ENCODE results near the gene MAST1. TPM values are rescaled to one million over a fixed set of nuclear protein-coding genes. Genes with fewer than 3 reads are reported as not detected.

MAST1 gene
- total RNA-seq, 1 experiment from 2014 or later = 28.9 TPM

GRCh38 chr19:12922959-12923358 is 84.6 kb downstream of the MAST1 start:
- no peaks in the 10 kb centered on the region for H3K9me3 ChIP-seq (ENCODE audit: control insufficient read depth in 1 of 2, insufficient read depth in 1 of 2, low read depth in 1 of 2, low read length in 2 of 2)
- no peak for DNase-seq (ENCODE audit: low read depth, low spot score)
- ChIA-PET RAD21 (ENCODE audit: low non-redundant PET in 1 of 2, low total read pairs in 2 of 2, uncharacterized antibody in 2 of 2, unreplicated experiment in 2 of 2) (no interaction called here), CTCF (no interaction called here), POLR2A (no interaction called here)
- intact Hi-C loops (cut with micrococcal nuclease) = no loop called here
- no peak overlapping the region for H3K9ac ChIP-seq (ENCODE audit: low read length)
- H3K4me1 ChIP-seq (ENCODE audit: control insufficient read depth in 1 of 2, insufficient read depth in 2 of 2, low read length in 2 of 2) = peaks cover 0 to 10% of the 10 kb centered on the region in 2 experiments; a peak in 2 of 4 replicates
- no peaks in the 10 kb centered on the region for H3K27me3 ChIP-seq (ENCODE audit: insufficient read depth, low read length)
- H3K36me3 ChIP-seq (ENCODE audit: control insufficient read depth in 1 of 2, insufficient read depth in 2 of 2, low read length in 2 of 2) = peaks cover 35 to 43% of the 10 kb centered on the region in 2 experiments
- H3K27ac ChIP-seq (ENCODE audit: low read depth, low read length) = no peak overlapping the region
- no peak overlapping the region for H2AFZ ChIP-seq (ENCODE audit: low read depth, low read length, poor library complexity, severe bottlenecking)
- no TSS peak for BruUV-seq (replicated peaks)
- H3K4me3 ChIP-seq (replicated peaks in 1 of 2; ENCODE audit: low read depth in 1 of 2, low read length in 2 of 2) = no peak overlapping the region
- H3K4me2 ChIP-seq (ENCODE audit: low read length) = no peak overlapping the region
- no peaks in the 10 kb centered on the region for H3K9me2 ChIP-seq (ENCODE audit: insufficient read depth)
- H3K79me2 ChIP-seq (ENCODE audit: insufficient read depth, low read length) = 0 out of 2 replicates have a peak, but pooled peaks cover 3% of the 10 kb centered on the region
- ATAC-seq = no peak
- no peak for TF ChIP-seq EZH2 (IDR thresholded peaks at IDR 0.05)
- TF ChIP-seq MAX (IDR thresholded peaks at IDR 0.05) = no peak
- no peak for TF ChIP-seq SRF (IDR thresholded peaks at IDR 0.05; ENCODE audit: low read depth)
- no peak for TF ChIP-seq SIN3A (IDR thresholded peaks at IDR 0.05; ENCODE audit: low read depth)
- no peak for TF ChIP-seq REST (IDR thresholded peaks at IDR 0.05; ENCODE audit: low read depth)
- no peak for TF ChIP-seq EZH2phosphoT487 (IDR thresholded peaks at IDR 0.05; ENCODE audit: borderline replicate concordance)
- H4K20me1 ChIP-seq (ENCODE audit: insufficient read depth) = no peaks in the 10 kb centered on the region

Small RNAs within 50 kb of the gene (microRNA-seq; reads per million reads assigned to microRNA genes)
- not detected for gene MIR5695 (ENCODE audit: borderline number of aligned reads)
- not detected for gene MIR6794 (ENCODE audit: borderline number of aligned reads)

Other genes with a start within 250 kb of the MAST1 start
- 5.8 TPM for gene ZNF490, start 227.7 kb upstream of the MAST1 start, total RNA-seq (2021; ENCODE audit: unreplicated experiment)
- 21.2 TPM for gene ZNF791, start 227.6 kb upstream of the MAST1 start, total RNA-seq (2021; ENCODE audit: unreplicated experiment)
- 48.3 TPM for gene MAN2B1, start 171.8 kb upstream of the MAST1 start, total RNA-seq (2021; ENCODE audit: unreplicated experiment)
- gene WDR83, start 171.7 kb upstream of the MAST1 start, total RNA-seq (2021; ENCODE audit: unreplicated experiment) = 20.1 TPM
- 134 TPM for gene DHPS, start 156.6 kb upstream of the MAST1 start, total RNA-seq (2021; ENCODE audit: unreplicated experiment)
- gene GNG14, start 150.5 kb upstream of the MAST1 start, total RNA-seq (2021; ENCODE audit: unreplicated experiment) = not detected
- gene FBXW9, start 141.9 kb upstream of the MAST1 start, total RNA-seq (2021; ENCODE audit: unreplicated experiment) = 14.0 TPM
- 81.8 TPM for gene TNPO2, start 114.6 kb upstream of the MAST1 start, total RNA-seq (2021; ENCODE audit: unreplicated experiment)
- 155 TPM for gene TRIR, start 103.8 kb upstream of the MAST1 start, total RNA-seq (2021; ENCODE audit: unreplicated experiment)
- 77.6 TPM for gene GET3, start 101.0 kb upstream of the MAST1 start, total RNA-seq (2021; ENCODE audit: unreplicated experiment)
- gene BEST2, start 86.7 kb upstream of the MAST1 start, total RNA-seq (2021; ENCODE audit: unreplicated experiment) = 0.10 TPM
- 96.3 TPM for gene HOOK2, start 63.0 kb upstream of the MAST1 start, total RNA-seq (2021; ENCODE audit: unreplicated experiment)
- gene JUNB, start 47.0 kb upstream of the MAST1 start, total RNA-seq (2021; ENCODE audit: unreplicated experiment) = 194 TPM
- gene PRDX2, start 36.7 kb upstream of the MAST1 start, total RNA-seq (2021; ENCODE audit: unreplicated experiment) = 387 TPM
- 33.3 TPM for gene THSD8, start 36.4 kb upstream of the MAST1 start, total RNA-seq (2021; ENCODE audit: unreplicated experiment)
- gene RNASEH2A, start 31.9 kb upstream of the MAST1 start, total RNA-seq (2021; ENCODE audit: unreplicated experiment) = 54.5 TPM
- gene RTBDN, start 3.9 kb upstream of the MAST1 start, total RNA-seq (2021; ENCODE audit: unreplicated experiment) = 25.1 TPM
- gene DNASE2, start 42.9 kb downstream of the MAST1 start, total RNA-seq (2021; ENCODE audit: unreplicated experiment) = 36.6 TPM
- not detected for gene KLF1, start 48.7 kb downstream of the MAST1 start, total RNA-seq (2021; ENCODE audit: unreplicated experiment)
- gene GCDH, start 52.6 kb downstream of the MAST1 start, total RNA-seq (2021; ENCODE audit: unreplicated experiment) = 23.2 TPM
- gene SYCE2, start 80.8 kb downstream of the MAST1 start, total RNA-seq (2021; ENCODE audit: unreplicated experiment) = 0.25 TPM
- 129 TPM for gene FARSA, start 95.2 kb downstream of the MAST1 start, total RNA-seq (2021; ENCODE audit: unreplicated experiment)
- 739 TPM for gene CALR, start 100.1 kb downstream of the MAST1 start, total RNA-seq (2021; ENCODE audit: unreplicated experiment)
- gene RAD23A, start 107.3 kb downstream of the MAST1 start, total RNA-seq (2021; ENCODE audit: unreplicated experiment) = 163 TPM
- gene GADD45GIP1, start 118.7 kb downstream of the MAST1 start, total RNA-seq (2021; ENCODE audit: unreplicated experiment) = 35.9 TPM
- gene DAND5, start 131.1 kb downstream of the MAST1 start, total RNA-seq (2021; ENCODE audit: unreplicated experiment) = 0.25 TPM
- 34.8 TPM for gene NFIX, start 157.0 kb downstream of the MAST1 start, total RNA-seq (2021; ENCODE audit: unreplicated experiment)